HK-2 (cell line): ENCODE measurements around the gene CCDC183.
A peak's percentile ranks its signal among the peaks of the same experiment; 100 is the strongest.

Source experiments
- DNase-seq: peaks from one replicate; pipeline ENCODE4 v3.0.0-alpha.2; 2018; ENCODE audit not compliant: unreplicated experiment

Gene CCDC183

GRCh38 chr9:136849038-136849959, 53.2 kb downstream of the CCDC183 start, which contains the start of gene PHPT1:
PHPT1 (plus strand) TSS chr9:136849409; CDS start chr9:136849431, 22 bp downstream.
- DNase-seq: peak; percentile 99

DNA sequence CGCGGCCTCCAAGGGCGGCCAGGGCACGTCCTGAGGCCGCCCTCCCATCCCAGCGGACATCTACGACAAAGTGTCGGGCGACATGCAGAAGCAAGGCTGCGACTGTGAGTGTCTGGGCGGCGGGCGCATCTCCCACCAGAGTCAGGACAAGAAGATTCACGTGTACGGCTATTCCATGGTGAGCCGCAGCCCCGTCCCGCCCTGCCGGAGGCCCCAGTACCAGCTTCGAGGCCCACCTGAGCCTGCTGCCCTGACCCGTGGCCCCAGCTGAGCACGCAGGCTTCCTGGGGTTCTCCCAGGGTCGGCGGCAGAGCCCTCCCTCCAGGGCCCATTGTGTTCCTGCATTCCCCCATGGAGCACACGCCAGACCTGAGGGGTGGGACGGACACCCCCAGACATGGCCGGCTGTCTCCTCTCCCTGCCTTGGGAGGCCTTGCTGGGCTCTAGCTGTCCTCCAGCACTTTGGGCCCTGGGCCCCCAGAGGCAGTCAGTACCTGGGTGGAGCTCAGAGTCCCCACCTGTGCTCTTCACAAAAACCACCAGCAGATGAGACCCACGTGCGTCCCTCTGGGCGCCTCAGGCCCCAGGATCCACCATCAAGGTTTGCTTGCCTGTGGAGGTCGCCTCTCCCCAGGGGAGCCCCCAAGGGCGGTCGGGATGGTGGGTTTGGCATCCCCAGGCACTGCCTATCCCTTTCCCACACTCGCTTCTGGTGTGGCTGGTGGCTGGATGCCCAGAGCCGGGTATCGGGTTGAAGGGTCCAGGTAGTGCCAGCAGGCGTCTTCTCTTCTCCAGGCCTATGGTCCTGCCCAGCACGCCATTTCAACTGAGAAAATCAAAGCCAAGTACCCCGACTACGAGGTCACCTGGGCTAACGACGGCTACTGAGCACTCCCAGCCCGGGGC, 54.1 kb downstream of the CCDC183 start:
- no peak for DNase-seq

DNA sequence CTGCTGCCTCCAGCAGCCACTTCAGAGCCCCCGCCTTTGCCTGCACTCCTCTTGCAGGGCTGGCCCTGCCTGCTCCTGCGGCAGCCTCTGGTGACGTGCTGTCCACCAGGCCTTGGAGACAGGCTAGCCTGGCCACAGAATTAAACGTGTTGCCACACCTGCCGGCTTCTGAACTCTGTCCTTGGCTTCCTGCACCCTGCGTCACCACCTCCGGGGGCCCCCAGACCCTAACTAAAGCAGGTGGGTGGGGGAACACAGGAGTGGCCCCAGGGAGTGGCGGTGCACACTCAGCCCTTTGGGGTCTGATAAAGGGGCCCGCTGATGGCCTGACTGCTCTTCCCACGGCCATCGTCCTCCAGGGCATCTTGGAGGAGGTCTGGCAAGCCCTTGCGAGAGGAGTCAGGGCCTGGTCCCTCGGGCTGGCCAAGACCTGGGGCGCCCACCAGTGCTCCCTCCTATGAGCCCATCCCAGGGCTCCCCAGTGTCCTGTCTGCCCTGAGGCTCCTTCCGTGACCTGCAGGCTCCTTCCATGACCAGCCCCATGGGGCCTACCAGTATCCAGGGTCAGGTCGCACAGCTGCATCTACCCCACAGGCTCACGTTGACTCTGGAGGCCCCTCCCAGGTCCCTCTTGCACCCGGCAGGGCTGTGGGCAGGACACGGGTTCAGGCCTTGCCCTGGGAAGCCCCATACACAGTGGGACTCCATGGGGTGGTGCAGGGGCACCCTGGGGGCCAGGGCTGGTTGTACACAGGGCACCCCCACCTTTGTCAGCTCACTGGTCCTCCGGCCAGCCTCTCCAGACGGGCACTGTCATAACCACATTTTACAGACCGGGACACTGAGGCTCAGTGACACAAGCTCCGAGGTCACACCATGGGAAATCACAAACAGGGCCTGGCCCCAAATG, 55.0 kb downstream of the CCDC183 start:
- DNase-seq: peak; percentile 15

- peak; percentile 14 for DNase-seq
These were observed 56.0 kb downstream of the CCDC183 start, which contains the start of gene MAMDC4 for GRCh38 chr9:136851941-136852663. MAMDC4 (plus strand) TSS chr9:136852346; CDS start chr9:136852417, 71 bp downstream.

DNA sequence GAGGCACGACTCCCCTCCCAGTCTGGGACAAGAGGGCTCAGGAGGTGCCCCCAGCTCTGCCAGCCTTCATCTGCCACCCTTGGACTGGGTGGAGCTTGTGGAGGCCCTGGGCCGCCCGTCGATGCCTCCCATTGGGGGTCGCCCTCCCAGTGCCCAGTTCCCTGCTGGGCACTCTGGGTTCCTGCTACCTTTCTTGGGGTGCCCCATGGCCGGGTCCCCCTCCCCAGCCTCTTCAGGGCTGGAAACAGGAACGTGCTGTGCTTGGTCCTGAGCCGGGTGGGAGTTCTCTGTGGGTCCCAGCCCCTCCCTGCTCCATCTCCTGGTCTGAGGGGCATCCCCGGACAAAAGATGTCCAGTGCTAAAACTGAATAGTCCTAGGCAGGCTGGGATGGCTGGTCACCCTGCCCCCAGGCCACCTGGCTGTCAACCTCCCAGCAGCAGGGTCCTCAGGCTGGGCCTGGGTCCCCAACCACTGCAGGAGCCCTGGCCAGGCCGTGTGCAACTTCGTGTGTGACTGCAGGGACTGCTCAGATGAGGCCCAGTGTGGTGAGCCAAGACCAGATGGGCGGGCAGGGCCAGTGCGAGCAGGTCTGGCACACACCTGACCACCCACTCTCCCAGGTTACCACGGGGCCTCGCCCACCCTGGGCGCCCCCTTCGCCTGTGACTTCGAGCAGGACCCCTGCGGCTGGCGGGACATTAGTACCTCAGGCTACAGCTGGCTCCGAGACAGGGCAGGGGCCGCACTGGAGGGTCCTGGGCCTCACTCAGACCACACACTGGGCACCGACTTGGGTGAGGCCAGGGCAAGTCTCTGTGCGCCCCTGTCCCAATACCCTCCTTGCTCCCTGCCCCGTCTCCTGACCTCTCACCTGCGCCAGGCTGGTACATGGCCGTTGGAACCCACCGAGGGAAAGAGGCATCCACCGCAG, 56.8 kb downstream of the CCDC183 start:
- no peak for DNase-seq

GRCh38 chr9:136853596-136854112, 57.5 kb downstream of the CCDC183 start:
- DNase-seq: no peak

DNA sequence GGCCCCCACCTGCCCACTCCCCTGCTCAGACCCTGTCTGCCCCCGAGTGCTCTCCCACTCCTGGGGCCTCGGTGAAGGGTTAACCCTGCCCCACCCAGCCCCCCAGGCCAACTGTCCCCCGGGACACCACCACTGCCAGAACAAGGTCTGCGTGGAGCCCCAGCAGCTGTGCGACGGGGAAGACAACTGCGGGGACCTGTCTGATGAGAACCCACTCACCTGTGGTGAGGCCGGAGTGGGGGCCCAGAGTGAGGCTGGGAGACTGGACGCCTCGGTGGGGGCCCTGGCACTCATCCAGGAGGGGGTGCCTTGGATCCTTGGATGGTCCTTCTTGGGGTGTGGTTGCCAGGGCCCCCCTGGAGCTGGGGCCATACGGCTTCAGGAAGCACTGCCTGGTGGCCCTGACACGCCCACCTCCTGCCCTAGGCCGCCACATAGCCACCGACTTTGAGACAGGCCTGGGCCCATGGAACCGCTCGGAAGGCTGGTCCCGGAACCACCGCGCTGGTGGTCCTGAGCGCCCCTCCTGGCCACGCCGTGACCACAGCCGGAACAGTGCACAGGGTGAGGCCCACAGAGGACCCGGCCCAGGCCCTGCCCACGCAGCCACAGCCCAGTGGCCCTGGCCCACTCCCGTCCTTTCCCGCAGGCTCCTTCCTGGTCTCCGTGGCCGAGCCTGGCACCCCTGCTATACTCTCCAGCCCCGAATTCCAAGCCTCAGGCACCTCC, 58.1 kb downstream of the CCDC183 start:
- DNase-seq: no peak

DNA sequence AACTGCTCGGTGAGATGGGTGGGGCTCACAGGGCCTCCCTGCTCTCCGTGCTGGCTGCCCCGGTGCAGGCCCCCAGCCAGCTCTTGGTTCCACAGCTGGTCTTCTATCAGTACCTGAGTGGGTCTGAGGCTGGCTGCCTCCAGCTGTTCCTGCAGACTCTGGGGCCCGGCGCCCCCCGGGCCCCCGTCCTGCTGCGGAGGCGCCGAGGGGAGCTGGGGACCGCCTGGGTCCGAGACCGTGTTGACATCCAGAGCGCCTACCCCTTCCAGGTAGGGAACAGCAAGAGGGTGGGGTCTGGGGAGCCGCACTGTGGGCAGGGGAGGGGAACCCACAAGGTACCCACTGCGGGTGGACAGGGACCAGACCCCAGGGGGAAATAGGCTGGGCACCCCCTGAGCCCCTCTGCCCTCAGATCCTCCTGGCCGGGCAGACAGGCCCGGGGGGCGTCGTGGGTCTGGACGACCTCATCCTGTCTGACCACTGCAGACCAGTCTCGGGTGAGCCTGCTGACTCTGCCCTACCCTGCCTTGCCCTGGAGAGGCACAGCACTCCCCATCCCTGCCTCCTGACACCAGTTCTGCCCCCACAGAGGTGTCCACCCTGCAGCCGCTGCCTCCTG, 58.8 kb downstream of the CCDC183 start:
- no peak for DNase-seq

DNA sequence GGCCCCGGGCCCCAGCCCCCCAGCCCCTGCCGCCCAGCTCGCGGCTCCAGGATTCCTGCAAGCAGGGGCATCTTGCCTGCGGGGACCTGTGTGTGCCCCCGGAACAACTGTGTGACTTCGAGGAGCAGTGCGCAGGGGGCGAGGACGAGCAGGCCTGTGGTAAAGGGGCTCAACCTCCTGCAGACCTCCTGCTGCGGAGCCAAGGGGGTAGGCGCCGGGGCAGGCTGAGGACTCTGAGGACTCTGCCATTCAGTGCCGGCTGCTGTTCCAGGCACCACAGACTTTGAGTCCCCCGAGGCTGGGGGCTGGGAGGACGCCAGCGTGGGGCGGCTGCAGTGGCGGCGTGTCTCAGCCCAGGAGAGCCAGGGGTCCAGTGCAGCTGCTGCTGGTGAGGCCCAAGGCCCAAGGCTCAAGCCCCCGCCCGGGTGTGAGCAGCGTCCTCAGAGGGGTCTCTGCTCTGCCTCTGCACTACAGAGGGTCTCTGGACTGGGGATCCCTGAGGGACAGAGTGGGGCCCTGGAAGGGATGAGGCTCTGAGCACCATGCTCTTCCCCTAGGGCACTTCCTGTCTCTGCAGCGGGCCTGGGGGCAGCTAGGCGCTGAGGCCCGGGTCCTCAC, 59.4 kb downstream of the CCDC183 start:
- peak; percentile 19 for DNase-seq

GRCh38 chr9:136856079-136856476, 59.9 kb downstream of the CCDC183 start:
- peak; percentile 37 for DNase-seq

GRCh38 chr9:136856541-136857141, 60.5 kb downstream of the CCDC183 start:
- DNase-seq: peak; percentile 26

GRCh38 chr9:136857166-136857565, 61.0 kb downstream of the CCDC183 start:
- DNase-seq: no peak
